GM18519 (cell line): Measurements from ENCODE around the gene DDC.

ENCODE experiments used
- ATAC-seq: cut with Tn5 transposase; IDR thresholded peaks from one replicate; pipeline ENCODE4 v1.9.1; 2021; ENCODE audit warnings: mild to moderate bottlenecking, moderate library complexity; ENCODE audit not compliant: unreplicated experiment, low FRiP score

Gene DDC

DNA sequence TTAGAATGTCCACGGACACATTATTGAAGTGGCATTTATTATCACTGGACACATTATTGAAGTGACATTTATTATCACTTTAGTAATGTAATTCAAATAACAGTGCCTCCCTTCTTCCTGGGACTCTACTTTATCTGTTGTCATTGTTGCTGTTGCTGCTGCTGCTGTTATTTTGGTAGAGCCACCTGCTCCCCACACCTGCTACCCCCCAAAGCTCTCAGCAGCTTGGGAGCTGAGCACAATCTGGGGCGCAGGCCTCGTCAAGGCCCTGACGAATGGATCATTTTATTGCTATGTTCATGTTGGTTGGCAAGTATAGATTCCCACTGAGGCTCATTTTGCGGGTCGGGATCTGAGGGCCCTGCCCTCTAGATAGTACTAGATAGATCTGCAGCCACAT is 139.9 kb downstream of the DDC start:
- no peak for ATAC-seq

DNA sequence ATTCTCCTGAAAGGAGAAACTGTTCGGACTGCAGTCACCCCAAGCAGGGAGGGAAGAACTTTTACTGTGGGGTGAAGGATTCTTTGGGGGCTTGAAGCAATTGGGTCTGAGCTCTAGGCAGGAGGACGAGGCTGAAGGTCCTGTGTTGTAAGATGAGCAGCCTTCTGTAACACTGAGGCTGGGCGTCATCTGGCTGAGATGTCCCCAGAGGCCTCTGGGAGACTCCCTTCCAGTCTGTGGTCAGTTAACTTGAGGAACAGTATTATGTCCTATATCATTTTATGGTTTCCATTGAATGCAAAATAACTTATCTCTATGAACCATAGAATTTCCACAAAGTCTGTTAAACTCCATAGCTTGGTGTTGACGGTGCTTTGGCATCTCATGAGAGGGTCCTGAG is 141.3 kb downstream of the DDC start:
- no peak for ATAC-seq

DNA sequence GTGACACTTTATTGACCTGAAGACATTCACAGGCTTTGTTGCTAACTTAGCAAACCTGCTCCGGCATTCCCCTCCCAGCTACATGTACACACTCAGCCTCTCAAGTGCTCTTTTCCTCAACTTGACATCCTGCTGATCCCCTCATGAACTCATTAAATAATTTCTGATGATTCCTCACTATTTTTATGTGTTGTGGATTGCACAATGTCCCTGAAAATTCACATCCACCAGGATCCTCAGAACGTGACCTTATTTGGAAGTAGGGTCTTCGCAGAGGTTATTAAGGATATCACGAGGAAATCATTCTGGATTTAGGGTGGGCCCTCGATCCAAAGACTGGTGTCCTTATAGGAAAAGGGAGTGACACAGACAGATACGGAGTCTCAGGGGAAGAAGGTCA is 142.3 kb downstream of the DDC start:
- ATAC-seq = no peak

DNA sequence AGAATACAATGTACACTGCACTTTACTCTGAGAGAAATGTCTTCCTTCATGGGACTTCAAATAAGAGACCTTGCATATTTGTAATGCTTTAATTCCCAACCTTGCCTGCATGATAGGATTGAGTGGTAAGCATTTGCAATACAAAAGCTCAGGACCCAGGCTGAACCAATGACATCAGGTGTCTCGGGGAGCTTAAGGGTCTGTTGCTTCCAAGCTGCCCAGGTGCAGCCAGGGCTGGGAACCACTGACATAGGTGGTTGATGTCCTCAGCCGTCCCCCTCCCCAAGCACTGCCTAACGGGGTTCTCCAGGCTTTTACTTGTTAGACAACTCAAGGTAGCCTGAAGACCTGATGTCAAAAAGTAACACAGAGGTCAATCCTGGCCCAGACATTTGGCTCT is 144.2 kb downstream of the DDC start:
- no peak for ATAC-seq

DNA sequence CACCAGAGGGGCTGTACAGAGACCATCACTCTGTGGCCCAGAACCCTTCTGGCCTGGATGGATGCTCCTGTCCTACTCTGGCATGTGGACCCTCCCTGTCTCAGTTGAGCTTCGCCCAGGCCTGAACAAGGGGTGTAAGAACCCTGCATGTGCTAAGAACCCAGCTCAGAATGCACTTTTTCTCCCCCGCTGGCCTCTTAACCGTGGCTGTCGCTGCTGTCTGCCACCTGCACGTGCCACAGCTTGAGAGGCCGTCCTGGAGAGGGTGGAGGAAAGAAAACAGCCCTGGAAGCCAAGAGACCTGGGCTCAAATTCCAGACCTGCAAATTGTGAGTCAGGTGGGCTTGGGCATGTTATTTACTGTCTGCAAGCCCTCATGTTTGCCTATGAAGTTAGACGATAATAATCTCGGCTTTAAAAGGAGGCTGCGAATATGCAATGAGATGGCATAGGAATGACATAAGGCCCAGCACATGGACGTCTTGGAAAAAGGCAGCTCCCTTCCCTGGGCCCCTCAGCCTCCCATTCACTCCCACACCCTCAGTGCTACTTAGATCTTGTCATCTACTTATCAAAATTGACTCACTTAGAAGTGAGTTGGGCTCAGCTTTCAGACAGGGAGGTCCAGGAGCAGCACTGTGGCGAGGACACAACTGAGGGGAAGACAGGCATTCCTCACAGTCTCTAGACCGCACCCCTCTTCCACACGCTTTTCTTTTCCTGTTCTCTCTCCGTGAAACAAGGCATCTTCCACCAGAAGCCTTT is 146.5 kb downstream of the DDC start:
- no peak for ATAC-seq

DNA sequence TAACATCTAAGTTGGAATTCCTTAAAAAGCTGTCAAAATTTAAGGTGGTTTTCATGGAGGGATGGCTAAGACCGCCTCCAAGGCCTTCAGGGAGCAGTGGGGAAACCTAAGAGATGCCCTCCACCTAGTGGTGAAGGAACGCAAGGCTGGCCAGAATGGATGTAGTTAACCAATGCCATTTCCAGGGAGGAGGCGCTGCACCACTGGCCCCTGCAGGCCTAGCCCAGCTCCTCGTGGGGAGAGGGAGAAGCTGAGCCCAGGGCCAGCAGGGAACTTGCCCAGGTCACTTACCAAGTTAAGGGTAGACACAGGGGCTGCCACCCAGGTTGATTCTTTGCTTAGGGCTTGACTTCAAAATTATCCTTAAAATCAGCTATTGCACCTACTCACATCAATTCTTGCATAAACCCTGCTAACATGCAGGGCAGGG is 147.1 kb downstream of the DDC start:
- ATAC-seq = peak; percentile 88

DNA sequence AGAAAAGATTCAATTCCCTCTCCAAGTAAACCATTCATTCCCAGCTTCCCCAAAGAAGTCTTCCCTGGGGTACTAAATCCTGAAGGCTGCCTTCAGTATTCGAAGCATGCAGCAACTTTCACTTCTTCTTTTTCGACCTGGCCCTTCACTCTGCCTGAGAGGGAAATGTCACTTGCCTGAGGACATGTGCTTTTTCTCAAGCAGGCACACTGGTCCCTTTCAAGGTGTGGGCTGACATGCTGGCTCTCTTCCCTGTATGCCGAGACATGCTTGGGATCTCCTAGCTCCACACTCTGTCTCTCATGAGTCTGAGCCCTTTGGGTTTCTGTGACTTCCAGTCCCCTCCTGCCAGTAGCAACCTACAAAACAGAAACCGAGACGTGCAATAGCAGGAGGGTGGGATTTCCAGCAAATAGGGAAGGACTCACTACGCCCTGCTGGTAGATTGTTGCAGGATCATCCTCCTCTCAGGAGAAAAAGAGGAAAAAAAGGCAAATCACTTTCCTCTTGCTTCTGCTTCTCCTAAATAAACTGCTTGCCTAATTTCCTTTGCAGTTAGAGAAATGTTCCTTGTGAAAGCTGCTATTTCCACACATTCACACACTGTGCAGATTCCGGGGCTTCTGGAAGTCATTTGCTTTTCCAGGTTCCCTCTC is 148.6 kb downstream of the DDC start:
- peak; percentile 61 for ATAC-seq

DNA sequence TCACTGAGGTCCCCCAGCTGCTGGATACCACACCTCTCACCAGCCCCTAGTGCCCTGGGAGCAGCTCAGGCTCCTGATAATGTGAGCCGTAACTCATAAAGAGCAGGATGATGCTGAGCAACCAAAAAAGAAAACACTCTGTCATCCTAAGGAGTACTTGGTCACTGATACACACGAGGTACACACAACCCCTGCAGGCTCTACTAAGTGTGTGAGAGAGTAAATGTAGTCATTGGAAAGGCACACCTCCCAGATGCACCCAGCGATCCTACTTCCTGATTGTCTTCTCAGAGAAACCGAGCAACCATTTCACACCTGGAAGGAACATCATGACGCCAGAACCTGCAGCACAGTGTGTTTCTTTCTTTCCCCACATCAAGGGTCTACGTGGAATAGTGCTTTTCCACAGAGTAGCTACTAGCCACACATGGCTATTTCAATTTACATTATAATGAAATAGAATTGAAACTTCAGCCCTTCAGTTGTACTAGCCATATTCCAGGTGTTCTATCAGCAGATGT is 149.3 kb downstream of the DDC start:
- ATAC-seq = no peak

DNA sequence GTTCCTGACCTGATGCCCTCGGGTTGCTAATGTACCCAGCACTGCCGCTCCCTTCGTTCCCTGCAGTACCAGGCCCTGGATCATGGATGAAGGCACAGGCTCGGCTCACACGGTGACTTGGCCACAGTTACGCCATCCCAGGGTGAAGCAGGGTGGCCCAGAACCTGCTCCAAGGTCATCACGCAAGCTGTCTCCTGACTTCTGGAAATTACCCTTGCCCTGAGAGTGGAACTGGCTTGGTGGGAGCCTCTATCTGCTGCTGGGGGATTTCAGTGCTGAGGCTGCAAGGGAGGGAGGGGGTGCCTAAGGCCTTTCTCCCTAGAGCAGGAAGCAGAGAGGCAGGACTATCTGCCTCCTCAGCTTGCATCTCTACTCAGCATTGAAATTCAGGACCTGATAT is 151.6 kb downstream of the DDC start:
- no peak for ATAC-seq

DNA sequence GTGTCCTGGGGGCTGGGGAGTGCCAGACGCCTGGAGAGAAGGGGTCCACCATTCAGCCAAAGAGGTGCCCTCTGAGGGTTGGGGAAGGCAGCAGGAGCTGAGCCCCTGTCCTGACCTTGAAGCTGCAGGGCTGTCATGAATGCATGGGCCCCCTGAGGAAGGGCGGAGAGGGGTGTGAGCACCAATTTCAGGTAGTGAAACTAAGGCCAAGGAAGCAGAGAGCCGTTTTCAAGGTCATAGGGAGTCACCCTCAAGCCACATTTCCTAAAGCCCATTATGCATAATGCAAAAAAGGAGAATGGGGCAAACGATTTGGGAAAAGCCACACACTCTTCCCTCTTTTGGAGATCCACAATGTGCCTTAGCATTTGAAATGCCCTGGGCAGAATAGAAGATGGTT is 152.2 kb downstream of the DDC start:
- no peak for ATAC-seq

DNA sequence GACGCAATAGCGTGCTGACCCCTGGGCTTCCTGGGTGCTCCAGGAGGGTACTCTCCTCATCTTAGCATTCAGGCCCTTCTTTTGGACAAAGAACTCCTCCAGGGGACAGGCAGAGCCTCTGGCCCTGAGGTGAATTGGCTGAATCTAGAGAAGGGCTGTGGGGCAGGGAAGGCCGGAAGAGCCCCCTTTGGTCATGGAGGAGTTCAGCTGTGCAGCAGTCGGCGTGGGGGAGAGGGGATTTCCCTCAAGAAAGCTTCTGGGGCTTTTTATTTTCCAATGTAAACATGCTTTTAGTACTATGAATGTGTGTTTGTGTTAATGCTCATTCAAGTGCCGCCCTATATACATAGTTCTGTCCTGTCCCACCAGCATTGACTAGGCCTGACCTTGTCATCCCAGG is 153.9 kb downstream of the DDC start:
- ATAC-seq = no peak

DNA sequence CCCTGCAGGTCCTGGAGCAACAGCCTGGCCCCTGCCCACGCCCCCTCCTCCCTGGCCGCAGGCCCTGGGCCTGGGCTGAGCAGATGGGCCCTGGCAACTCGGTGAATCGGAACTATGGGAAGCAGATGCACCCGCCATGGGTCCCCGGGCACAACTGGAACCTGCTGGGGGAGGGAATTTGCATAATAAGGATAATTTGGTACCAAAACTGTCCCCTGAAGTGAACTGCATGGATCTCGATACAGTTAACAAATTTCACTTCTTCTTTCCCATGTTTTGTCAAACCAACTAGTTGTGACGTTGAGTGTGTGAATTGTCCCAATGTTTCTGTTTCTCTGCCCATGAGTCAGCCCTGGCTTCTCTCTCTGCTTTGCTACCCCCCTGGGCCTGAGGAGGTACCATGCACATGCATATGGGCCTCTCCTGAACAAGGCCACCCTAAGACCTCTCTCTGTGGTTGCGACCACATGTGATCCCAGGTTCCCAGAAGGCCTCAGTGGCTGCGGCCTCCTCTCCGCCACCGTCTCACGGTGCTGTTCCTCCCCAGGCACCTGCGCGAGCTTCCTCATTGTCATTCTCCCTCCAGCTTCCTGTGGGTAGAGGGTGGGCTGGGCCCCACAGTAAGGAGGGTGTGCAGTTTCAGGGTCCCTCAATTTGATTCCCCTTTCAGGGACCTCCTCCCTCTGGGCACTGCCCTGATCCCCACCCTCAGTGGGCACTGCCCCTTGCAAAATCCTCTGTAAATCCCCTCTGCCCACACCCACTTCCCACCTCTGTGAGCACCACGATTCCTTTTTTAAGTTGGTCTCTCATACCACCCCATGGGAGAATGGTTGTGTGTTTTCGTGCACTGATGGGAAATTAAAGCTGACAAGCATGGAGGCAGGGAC is 155.1 kb downstream of the DDC start:
- ATAC-seq = peak; percentile 48
